Cerebellar cortex (tissue), 1 donor: Measurements from ENCODE around the gene USH1C.
A peak's percentile ranks its signal among the peaks of the same experiment; 100 is the strongest.

Experiments used
- DNase-seq: peaks from one replicate; pipeline ENCODE4 v3.0.0-alpha.2; 2015; ENCODE audit warnings: low spot score

Gene USH1C

GRCh38 chr11:17547051-17547577 lies 2.9 kb upstream of the USH1C start, which contains the start of gene OTOG:
TSS of gene OTOG (plus strand) at chr11:17547259. CDS start at chr11:17547373, 114 bp downstream.
- DNase-seq = no peak

GRCh38 chr11:17546240-17546639 lies 2.0 kb upstream of the USH1C start:
- no peak for DNase-seq

GRCh38 chr11:17543574-17544180 lies 539 bp downstream of the USH1C start:
- DNase-seq = no peak

- DNase-seq = no peak
These were observed 1.2 kb downstream of the USH1C start for GRCh38 chr11:17543041-17543440.

- no peak for DNase-seq
These were observed 2.0 kb downstream of the USH1C start for GRCh38 chr11:17542249-17542648.

- no peak for DNase-seq
These were observed 2.8 kb downstream of the USH1C start for GRCh38 chr11:17541330-17541885.

GRCh38 chr11:17540807-17541206 lies 3.4 kb downstream of the USH1C start:
- no peak for DNase-seq

- DNase-seq = no peak
These were observed 5.5 kb downstream of the USH1C start for GRCh38 chr11:17538731-17539130.

GRCh38 chr11:17538054-17538453 lies 6.2 kb downstream of the USH1C start:
- no peak for DNase-seq

- DNase-seq = no peak
These were observed 7.0 kb downstream of the USH1C start for GRCh38 chr11:17537261-17537660.

GRCh38 chr11:17535488-17535887 lies 8.7 kb downstream of the USH1C start:
- DNase-seq = no peak

GRCh38 chr11:17533778-17534415 lies 10.3 kb downstream of the USH1C start:
- DNase-seq = no peak

GRCh38 chr11:17533341-17533740 lies 10.9 kb downstream of the USH1C start:
- no peak for DNase-seq

- no peak for DNase-seq
These were observed 11.4 kb downstream of the USH1C start for GRCh38 chr11:17532784-17533183.

- DNase-seq = no peak
These were observed 12.5 kb downstream of the USH1C start for GRCh38 chr11:17531636-17532113.

- no peak for DNase-seq
These were observed 13.1 kb downstream of the USH1C start for GRCh38 chr11:17531071-17531600.

- no peak for DNase-seq
These were observed 14.4 kb downstream of the USH1C start for GRCh38 chr11:17529844-17530185.

GRCh38 chr11:17528906-17529843 lies 15.0 kb downstream of the USH1C start:
- peak; percentile 18 for DNase-seq

GRCh38 chr11:17528181-17528691 lies 16.0 kb downstream of the USH1C start:
- DNase-seq = peak; percentile 51

- DNase-seq = no peak
These were observed 16.6 kb downstream of the USH1C start for GRCh38 chr11:17527628-17527995.

- no peak for DNase-seq
These were observed 17.1 kb downstream of the USH1C start for GRCh38 chr11:17526931-17527627.
